Thymus (tissue), 11 donors: ENCODE measurements around the gene SYDE1. TPM values are rescaled to one million over a fixed set of nuclear protein-coding genes. Genes with fewer than 3 reads are reported as not detected.

Source experiments
- DNase-seq, 9 donors: peaks; one replicate each; pipeline ENCODE4 v3.0.0-alpha.2; 2013; ENCODE audit warnings: low spot score in 9 of 9, low read depth in 6 of 9, missing footprints in 1 of 9
- H3K27ac ChIP-seq, 2 donors: one replicate each; pipeline ENCODE4 v1.5.1; 2013; ENCODE audit warnings: control low read depth in 1 of 2, low read depth in 1 of 2, low read length in 1 of 2, mild to moderate bottlenecking in 1 of 2, moderate library complexity in 1 of 2
- H3K27me3 ChIP-seq, 2 donors: one replicate each; pipeline ENCODE4 v1.5.1; 2013; ENCODE audit warnings: low read length in 1 of 2; ENCODE audit not compliant: control insufficient read depth in 2 of 2, insufficient read depth in 1 of 2
- H3K36me3 ChIP-seq, 2 donors: one replicate each; pipeline ENCODE4 v1.5.1; 2013; ENCODE audit warnings: low read length in 1 of 2, mild to moderate bottlenecking in 1 of 2, moderate library complexity in 1 of 2; ENCODE audit not compliant: control insufficient read depth in 2 of 2, insufficient read depth in 2 of 2
- H3K4me1 ChIP-seq, 2 donors: one replicate each; pipeline ENCODE4 v1.5.1; 2013; ENCODE audit warnings: low read length in 2 of 2; ENCODE audit not compliant: control insufficient read depth in 2 of 2, insufficient read depth in 2 of 2
- H3K4me3 ChIP-seq, 2 donors: one replicate each; pipeline ENCODE4 v1.5.1; 2013; ENCODE audit warnings: low read length in 2 of 2, control low read depth in 1 of 2, mild to moderate bottlenecking in 1 of 2
- H3K9me3 ChIP-seq, 2 donors: one replicate each; pipeline ENCODE4 v1.5.1; 2013; ENCODE audit warnings: low read length in 1 of 2, mild to moderate bottlenecking in 1 of 2; ENCODE audit not compliant: control insufficient read depth in 2 of 2, insufficient read depth in 1 of 2
- WGBS: extraction: QIAGEN DNeasy Blood & Tissue Kit; methylation state at CpG from one replicate; pipeline ENCODE4 v1.1.7; 2013; 5-methylcytosine and 5-hydroxymethylcytosine counted together
- polyA plus RNA-seq: library from polyadenylated mRNA; stranded (reverse); fragments of 200-250 nt; gene quantifications from one replicate; pipeline ENCODE4 v1.2.3, GENCODE V29; 2013
- total RNA-seq: library from RNA; stranded (reverse); fragments of 120-200 nt; gene quantifications from one replicate; pipeline ENCODE4 v1.2.4, GENCODE V29; 2013
- donor health status: healthy.

SYDE1 gene
- total and polyA plus RNA-seq, 2 donors = 0.94 to 2.5 TPM

- no peaks in the 10 kb centered on the region for H3K36me3 ChIP-seq
- no peak overlapping the region for H3K4me3 ChIP-seq
- no peak overlapping the region for H3K27ac ChIP-seq
- 93% methylated on average over 6 of the region's 6 CpGs for WGBS
- H3K27me3 ChIP-seq = no peaks in the 10 kb centered on the region
- peaks cover 8 to 29% of the 10 kb centered on the region in 2 donors for H3K4me1 ChIP-seq
- no peaks in the 10 kb centered on the region for H3K9me3 ChIP-seq
- no peak for DNase-seq
Observed at GRCh38 chr19:15128162-15128770, 21.1 kb downstream of the SYDE1 start.

- H3K9me3 ChIP-seq = no peaks in the 10 kb centered on the region
- 66% methylated on average over 16 of the region's 16 CpGs for WGBS
- H3K36me3 ChIP-seq = no peaks in the 10 kb centered on the region
- H3K27me3 ChIP-seq = no peaks in the 10 kb centered on the region
- peaks cover 8 to 15% of the 10 kb centered on the region in 2 donors for H3K4me1 ChIP-seq
- peak overlapping the region in 1 of 2 donors; percentile 12 for H3K27ac ChIP-seq
- H3K4me3 ChIP-seq = no peak overlapping the region
- peak in 7 of 9 donors; percentile 20 to 71 (median 41) for DNase-seq
Observed at GRCh38 chr19:15129856-15130585, 22.8 kb downstream of the SYDE1 start.

GRCh38 chr19:15136234-15136954 lies 29.2 kb downstream of the SYDE1 start:
- Histone ChIP-seq H3K9me3 (peaks cover 1 to 4% of the 10 kb centered on the region in 2 donors), H3K36me3 (no peaks in the 10 kb centered on the region), H3K4me1 (no peaks in the 10 kb centered on the region), H3K27me3 (no peaks in the 10 kb centered on the region), H3K4me3 (no peak overlapping the region), H3K27ac (no peak overlapping the region)
- DNase-seq = no peak
- WGBS = 93% methylated on average over 2 of the region's 2 CpGs

- DNase-seq = no peak
- Histone ChIP-seq H3K4me3 (no peak overlapping the region), H3K4me1 (no peaks in the 10 kb centered on the region), H3K36me3 (no peaks in the 10 kb centered on the region), H3K9me3 (peaks cover 1 to 4% of the 10 kb centered on the region in 2 donors), H3K27me3 (no peaks in the 10 kb centered on the region), H3K27ac (no peak overlapping the region)
Observed at GRCh38 chr19:15137777-15138176, 30.6 kb downstream of the SYDE1 start.

GRCh38 chr19:15138427-15138826 lies 31.2 kb downstream of the SYDE1 start:
- 91% methylated on average over 1 of the region's 1 CpG for WGBS
- Histone ChIP-seq H3K9me3 (peaks cover 1 to 4% of the 10 kb centered on the region in 2 donors), H3K36me3 (no peaks in the 10 kb centered on the region), H3K27ac (no peak overlapping the region), H3K4me3 (no peak overlapping the region), H3K4me1 (no peaks in the 10 kb centered on the region), H3K27me3 (no peaks in the 10 kb centered on the region)
- DNase-seq = no peak

- Histone ChIP-seq H3K27me3 (no peaks in the 10 kb centered on the region), H3K27ac (no peak overlapping the region), H3K4me3 (no peak overlapping the region), H3K36me3 (no peaks in the 10 kb centered on the region), H3K9me3 (peaks cover 1 to 4% of the 10 kb centered on the region in 2 donors), H3K4me1 (no peaks in the 10 kb centered on the region)
- 97% methylated on average over 25 of the region's 25 CpGs for whole genome bisulfite sequencing
- no peak for DNase-seq
Observed at GRCh38 chr19:15141143-15141542, 33.9 kb downstream of the SYDE1 start.

GRCh38 chr19:15142313-15142712 lies 35.1 kb downstream of the SYDE1 start:
- Histone ChIP-seq H3K4me3 (no peak overlapping the region), H3K4me1 (no peaks in the 10 kb centered on the region), H3K27ac (no peak overlapping the region), H3K9me3 (peaks cover 1 to 4% of the 10 kb centered on the region in 2 donors), H3K36me3 (no peaks in the 10 kb centered on the region), H3K27me3 (no peaks in the 10 kb centered on the region)
- no peak for DNase-seq
- 97% methylated on average over 5 of the region's 5 CpGs for WGBS

- Histone ChIP-seq H3K9me3 (peaks cover under 1 to 1% of the 10 kb centered on the region in 2 donors), H3K36me3 (no peaks in the 10 kb centered on the region), H3K27ac (no peak overlapping the region), H3K4me3 (no peak overlapping the region), H3K27me3 (peaks cover 0 to 2% of the 10 kb centered on the region in 2 donors), H3K4me1 (no peaks in the 10 kb centered on the region)
- no peak for DNase-seq
- 97% methylated on average over 1 of the region's 1 CpG for WGBS
Observed at GRCh38 chr19:15144046-15144646, 36.9 kb downstream of the SYDE1 start.

- no peaks in the 10 kb centered on the region for H3K4me1 ChIP-seq
- DNase-seq = no peak
- 95% methylated on average over 1 of the region's 1 CpG for WGBS
- H3K9me3 ChIP-seq = no peaks in the 10 kb centered on the region
- no peaks in the 10 kb centered on the region for H3K36me3 ChIP-seq
- H3K27ac ChIP-seq = no peak overlapping the region
- H3K27me3 ChIP-seq = peaks cover 0 to 2% of the 10 kb centered on the region in 2 donors
- H3K4me3 ChIP-seq = no peak overlapping the region
Observed at GRCh38 chr19:15147090-15147489, 39.9 kb downstream of the SYDE1 start.
